HEK293 (cell line): Measurements from ENCODE around the gene KLHL11.

Experiments
- CTCF ChIA-PET: fragments of 350-600 bp; formaldehyde crosslinking; extraction: SDS; loops from one replicate; lab custom pipeline; 2021; ENCODE audit warnings: antibody characterized with exemption; lab: Yijun Ruan, JAX
- POLR2A ChIA-PET: fragments of 300-600 bp; formaldehyde crosslinking; extraction: SDS; loops from one replicate; lab custom pipeline; 2020; ENCODE audit warnings: antibody characterized with exemption, inconsistent platforms; lab: Yijun Ruan, JAX
- H3K27ac ChIP-seq: fragments of 200-500 bp; sonication (Bioruptor generic); 2 replicates; pipeline ENCODE4 v1.5.1; 2014; ENCODE audit warnings: low read depth, low read length, control low read depth, inconsistent platforms; ENCODE audit errors: extremely low read depth
- H3K36me3 ChIP-seq, 2 experiments: fragments of 200-500 bp in 1 of 2; sonication (Bioruptor generic) in 1 of 2; 1 replicate in 1 of 2; 2 replicates in 1 of 2; pipeline ENCODE4 v1.5.1; 2014 to 2017; ENCODE audit warnings: inconsistent platforms in 2 of 2, low read length in 2 of 2; ENCODE audit not compliant: control insufficient read depth in 2 of 2, insufficient read depth in 1 of 2
- H3K4me1 ChIP-seq: fragments of 200-500 bp; sonication (Bioruptor generic); 2 replicates; pipeline ENCODE4 v1.5.1; 2014; ENCODE audit warnings: mild to moderate bottlenecking, low read length, inconsistent platforms; ENCODE audit not compliant: control insufficient read depth, insufficient read depth
- H3K4me3 ChIP-seq: 2 replicates; pipeline ENCODE4 v1.5.1; 2011; ENCODE audit warnings: low read depth, mild to moderate bottlenecking, control low read depth, low read length, moderate library complexity
- H3K9me3 ChIP-seq: fragments of 200-500 bp; sonication (Bioruptor generic); 2 replicates; pipeline ENCODE4 v1.5.1; 2014; ENCODE audit warnings: low read depth, low read length, inconsistent platforms; ENCODE audit not compliant: control insufficient read depth, insufficient read depth
- AEBP2 ChIP-seq: fragments of 450-650 bp; formaldehyde crosslinking; IDR thresholded peaks from 2 replicates; pipeline ENCODE4 v1.5.1; 2016; ENCODE audit warnings: missing biosample characterization, missing genetic modification characterization, borderline replicate concordance
- IKZF3 ChIP-seq: fragments of 450-650 bp; IDR thresholded peaks from 2 replicates; pipeline ENCODE4 v1.5.0; 2018; ENCODE audit warnings: missing biosample characterization, mild to moderate bottlenecking, missing genetic modification characterization, moderate library complexity
- KLF10 ChIP-seq: fragments of 450-650 bp; IDR thresholded peaks from 2 replicates; pipeline ENCODE4 v1.5.1; 2018; ENCODE audit warnings: missing biosample characterization, mild to moderate bottlenecking, missing genetic modification characterization
- KLF7 ChIP-seq: fragments of 450-650 bp; formaldehyde crosslinking; IDR thresholded peaks from 2 replicates; pipeline ENCODE4 v1.5.1; 2016; ENCODE audit warnings: missing biosample characterization, missing genetic modification characterization, borderline replicate concordance
- MEIS1 ChIP-seq: sonication (generic); formaldehyde crosslinking; IDR thresholded peaks from 2 replicates; pipeline ENCODE4 v1.8.1; 2022; ENCODE audit warnings: missing genetic modification reagents, mild to moderate bottlenecking, borderline replicate concordance
- PRDM6 ChIP-seq: fragments of 450-650 bp; formaldehyde crosslinking; IDR thresholded peaks from 2 replicates; pipeline ENCODE4 v1.5.1; 2017; ENCODE audit warnings: missing biosample characterization, missing genetic modification characterization
- REST ChIP-seq: fragments of 450-650 bp; formaldehyde crosslinking; IDR thresholded peaks from 2 replicates; pipeline ENCODE4 v1.5.1; 2016; ENCODE audit warnings: missing biosample characterization, missing genetic modification characterization
- TCF7L2 ChIP-seq: IDR thresholded peaks from 2 replicates; pipeline ENCODE4 v1.6.1; 2011; ENCODE audit warnings: low read depth, mild to moderate bottlenecking, inconsistent platforms, low read length, moderate library complexity, borderline replicate concordance
- TRIM28 ChIP-seq: IDR thresholded peaks from 2 replicates; pipeline ENCODE4 v1.6.1; 2011; ENCODE audit warnings: low read length, control low read depth, borderline replicate concordance
- ZBTB10 ChIP-seq: fragments of 450-650 bp; formaldehyde crosslinking; IDR thresholded peaks from 2 replicates; pipeline ENCODE4 v1.5.1; 2016; ENCODE audit warnings: missing biosample characterization, missing genetic modification characterization
- ZBTB17 ChIP-seq: fragments of 450-650 bp; formaldehyde crosslinking; IDR thresholded peaks from 2 replicates; pipeline ENCODE4 v1.5.1; 2016; ENCODE audit warnings: missing biosample characterization, missing genetic modification characterization
- ZBTB26 ChIP-seq: fragments of 450-650 bp; formaldehyde crosslinking; optimal IDR thresholded peaks from 2 replicates; pipeline ENCODE3; 2016; ENCODE audit warnings: missing biosample characterization, mild to moderate bottlenecking, missing genetic modification characterization
- ZBTB6 ChIP-seq: fragments of 450-650 bp; formaldehyde crosslinking; IDR thresholded peaks from 2 replicates; pipeline ENCODE4 v1.5.1; 2017; ENCODE audit warnings: missing biosample characterization, missing genetic modification characterization
- ZBTB8A ChIP-seq: fragments of 450-650 bp; formaldehyde crosslinking; IDR thresholded peaks from 2 replicates; pipeline ENCODE4 v1.5.1; 2016; ENCODE audit warnings: missing biosample characterization, missing genetic modification characterization
- ZFHX2 ChIP-seq: fragments of 450-650 bp; formaldehyde crosslinking; conservative IDR thresholded peaks from 2 replicates; pipeline ENCODE4 v1.5.1; 2016; ENCODE audit warnings: missing biosample characterization, missing genetic modification characterization
- ZFP37 ChIP-seq: fragments of 450-650 bp; formaldehyde crosslinking; IDR thresholded peaks from 2 replicates; pipeline ENCODE4 v1.5.1; 2016; ENCODE audit warnings: missing biosample characterization, missing genetic modification characterization
- ZNF2 ChIP-seq: fragments of 450-650 bp; formaldehyde crosslinking; IDR thresholded peaks from 2 replicates; pipeline ENCODE4 v1.5.1; 2016; ENCODE audit warnings: missing biosample characterization, missing genetic modification characterization
- ZNF274 ChIP-seq, 2 experiments: fragments of 200-500 bp in 1 of 2; fragments of 450-650 bp in 1 of 2; sonication (Bioruptor generic) in 1 of 2; formaldehyde crosslinking in 1 of 2; IDR thresholded peaks; 2 replicates each; pipeline versions ENCODE4 v1.5.1 to v1.6.1; 2014 to 2016; ENCODE audit warnings: borderline replicate concordance in 1 of 2, inconsistent platforms in 1 of 2, low read length in 1 of 2, missing biosample characterization in 1 of 2, missing genetic modification characterization in 1 of 2
- ZNF585B ChIP-seq: fragments of 450-650 bp; formaldehyde crosslinking; IDR thresholded peaks from 2 replicates; pipeline ENCODE4 v1.5.1; 2016; ENCODE audit warnings: missing biosample characterization, missing genetic modification characterization
- ZNF621 ChIP-seq: fragments of 450-650 bp; formaldehyde crosslinking; IDR thresholded peaks from 2 replicates; pipeline ENCODE4 v1.5.1; 2017; ENCODE audit warnings: missing biosample characterization, missing genetic modification characterization
- ZNF629 ChIP-seq: fragments of 450-650 bp; formaldehyde crosslinking; IDR thresholded peaks from 2 replicates; pipeline ENCODE4 v1.5.1; 2017; ENCODE audit warnings: missing biosample characterization, missing genetic modification characterization
- ZNF660 ChIP-seq: fragments of 450-650 bp; IDR thresholded peaks from 2 replicates; pipeline ENCODE4 v1.5.1; 2018; ENCODE audit warnings: missing biosample characterization, mild to moderate bottlenecking, missing genetic modification characterization
- ZSCAN16 ChIP-seq: fragments of 450-650 bp; formaldehyde crosslinking; IDR thresholded peaks from 2 replicates; pipeline ENCODE4 v1.5.1; 2016; ENCODE audit warnings: missing biosample characterization, missing genetic modification characterization

Gene KLHL11

GRCh38 chr17:41864836-41865595 lies at the start of gene KLHL11:
TSS of gene KLHL11 (minus strand) at chr17:41865423. CDS start at chr17:41865370, 53 bp downstream.
- Histone ChIP-seq H3K4me3 (peak within 1 kb of the TSS; percentile 96), H3K9me3 (no peaks in the 10 kb centered on the region), H3K27ac (peak within 1 kb of the TSS; percentile 91), H3K36me3 (peaks cover 22 to 31% of the 10 kb centered on the region in 2 experiments), H3K4me1 (peaks cover 21% of the 10 kb centered on the region)
- CTCF ChIA-PET: interaction anchor here (0.6 to 1.1 kb wide), 7 partner anchors 21 to 1200 kb away, joined by 3 to 10 read pairs (median 4); partner anchors contain the start of gene KLHL10
- POLR2A ChIA-PET: interaction anchor here (0.5 to 2.5 kb wide), 25 partner anchors 9 to 558 kb away, joined by 3 to 25 read pairs (median 4); partner anchors contain the start of genes ACLY, CAVIN1, EIF1 and FKBP10
- TF ChIP-seq ZBTB8A (tag by site-specific recombination): 0 out of 2 replicates have a peak, but pooled peaks have one; percentile 20
- TF ChIP-seq IKZF3 (tag by site-specific recombination): peak; percentile 72; the same call in 1 of the 2 replicates
- peak; percentile 79 for TF ChIP-seq ZBTB17
- no peak for TF ChIP-seq AEBP2 (tag by site-specific recombination)
- TF ChIP-seq KLF10: peak; percentile 77
- TF ChIP-seq ZSCAN16 (tag by site-specific recombination): peak; percentile 55; the same call in 1 of the 2 replicates
- no peak for TF ChIP-seq PRDM6 (tag by site-specific recombination)
- TF ChIP-seq ZNF660 (tag by site-specific recombination): peak; percentile 93
- TF ChIP-seq ZFHX2: no peak; the same call in 1 of the 2 replicates
- peak; percentile 98 for TF ChIP-seq ZBTB26 (tag by site-specific recombination)
- peak; percentile 8; the same call in 1 of the 2 replicates for TF ChIP-seq ZNF585B (tag by site-specific recombination)
- TF ChIP-seq ZNF2 (tag by site-specific recombination): peak; percentile 62; the same call in 1 of the 2 replicates
- peak; percentile 84; the same call in 1 of the 2 replicates for TF ChIP-seq ZFP37 (tag by site-specific recombination)
- no peak for TF ChIP-seq ZNF274 (IDR thresholded peaks at IDR 0.05; ENCODE audit: low read length)
- no peak for TF ChIP-seq ZNF274 (tag by site-specific recombination; IDR thresholded peaks at IDR 0.05; ENCODE audit: borderline replicate concordance)
- peak; percentile 45; the same call in 1 of the 2 replicates for TF ChIP-seq TRIM28
- peak; percentile 31; the same call in 1 of the 2 replicates for TF ChIP-seq ZNF629
- TF ChIP-seq ZBTB10 (tag by site-specific recombination): 0 out of 2 replicates have a peak, but pooled peaks have one; percentile 30
- TF ChIP-seq TCF7L2: no peak
- TF ChIP-seq KLF7 (tag by site-specific recombination): no peak
- TF ChIP-seq ZBTB6 (tag by site-specific recombination): 0 out of 2 replicates have a peak, but pooled peaks have one; percentile 35
- no peak for TF ChIP-seq ZNF621 (tag by site-specific recombination)
- TF ChIP-seq REST (tag by site-specific recombination): 0 out of 2 replicates have a peak, but pooled peaks have one; percentile 29
- 0 out of 2 replicates have a peak, but pooled peaks have one; percentile 38 for TF ChIP-seq MEIS1 (CRISPR knock-in tag)
